DMS53 (cell line): ENCODE data around the gene TPH2.
A peak's percentile ranks its signal among the peaks of the same experiment; 100 is the strongest.

ENCODE experiments used
- DNase-seq: peaks from one replicate; lab custom pipeline; 2025; lab: John Stamatoyannopoulos, UW

TPH2 gene

DNA sequence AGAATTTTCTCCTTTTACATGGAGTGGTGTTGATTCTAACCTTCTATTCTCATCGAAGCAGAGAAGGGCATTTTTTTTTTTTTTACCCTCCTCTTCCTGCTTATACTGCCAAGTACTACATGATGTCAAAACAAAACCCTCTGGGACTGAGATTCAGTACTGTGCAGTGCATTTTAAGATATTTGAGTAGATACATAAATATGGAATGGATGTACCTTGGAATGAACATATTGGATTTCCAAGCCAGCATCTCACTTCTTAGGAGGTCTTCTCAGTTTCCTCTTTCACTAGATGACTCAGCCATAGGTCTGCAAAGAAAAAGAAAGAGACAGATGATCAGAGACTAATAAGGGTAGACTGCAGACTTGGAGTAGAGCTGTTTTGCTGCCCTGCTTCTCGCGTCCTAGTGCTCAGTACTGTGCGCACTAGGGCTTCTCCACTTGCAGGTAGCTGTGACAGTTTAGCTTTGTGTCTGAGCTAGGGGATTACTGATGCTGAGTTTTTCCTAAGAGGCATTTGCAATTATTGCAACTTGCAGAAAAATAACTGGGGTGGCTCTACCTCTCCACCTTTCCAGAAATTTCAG is 20.4 kb downstream of the TPH2 start:
- DNase-seq = peak; percentile 76

DNA sequence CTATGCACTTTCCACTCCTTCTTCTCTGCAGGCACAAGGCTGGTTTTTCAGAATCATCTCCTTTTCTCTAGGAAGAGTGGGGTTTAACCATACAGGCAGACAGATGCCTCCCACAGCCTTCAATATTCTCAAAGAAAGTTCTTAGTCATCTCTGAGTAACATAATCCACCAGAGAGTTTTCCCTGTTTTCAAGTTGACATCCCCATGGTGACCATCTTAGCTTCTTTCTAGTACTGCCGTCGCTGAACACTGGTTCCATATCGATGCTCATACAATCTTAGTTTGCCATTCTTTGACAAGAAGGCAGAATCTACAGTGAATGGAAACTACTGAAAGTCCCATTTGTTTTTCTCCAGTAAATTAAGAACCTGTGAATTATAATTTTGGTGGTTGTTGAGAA is 28.6 kb downstream of the TPH2 start:
- DNase-seq = peak; percentile 28

- DNase-seq = no peak
Measured at GRCh38 chr12:71969330-71969729, 30.7 kb downstream of the TPH2 start.

GRCh38 chr12:71970031-71970430 is 31.4 kb downstream of the TPH2 start:
- no peak for DNase-seq

DNA sequence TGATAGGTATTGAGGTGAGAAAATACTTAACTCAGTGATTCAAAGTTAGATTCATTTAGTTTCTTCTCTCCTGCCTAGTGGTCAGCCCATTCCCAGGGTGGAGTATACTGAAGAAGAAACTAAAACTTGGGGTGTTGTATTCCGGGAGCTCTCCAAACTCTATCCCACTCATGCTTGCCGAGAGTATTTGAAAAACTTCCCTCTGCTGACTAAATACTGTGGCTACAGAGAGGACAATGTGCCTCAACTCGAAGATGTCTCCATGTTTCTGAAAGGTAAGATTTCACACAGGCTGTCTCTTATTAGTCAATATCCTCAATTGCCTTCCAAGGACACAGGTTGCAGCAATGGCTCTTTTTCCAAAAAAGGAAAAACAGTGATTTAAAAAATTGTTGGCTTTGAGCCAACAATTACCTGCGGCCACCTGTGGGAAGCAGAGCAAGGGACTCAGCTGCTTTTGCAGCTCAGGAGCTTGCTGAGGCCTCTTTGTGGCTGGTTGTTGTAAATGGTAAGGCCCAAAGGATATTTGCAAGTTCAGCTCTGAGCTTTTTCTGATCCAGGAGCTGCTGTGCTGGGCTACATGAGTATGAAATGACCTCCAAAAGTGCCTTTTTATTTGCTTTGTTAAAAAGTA is 33.9 kb downstream of the TPH2 start:
- peak; percentile 78 for DNase-seq

DNA sequence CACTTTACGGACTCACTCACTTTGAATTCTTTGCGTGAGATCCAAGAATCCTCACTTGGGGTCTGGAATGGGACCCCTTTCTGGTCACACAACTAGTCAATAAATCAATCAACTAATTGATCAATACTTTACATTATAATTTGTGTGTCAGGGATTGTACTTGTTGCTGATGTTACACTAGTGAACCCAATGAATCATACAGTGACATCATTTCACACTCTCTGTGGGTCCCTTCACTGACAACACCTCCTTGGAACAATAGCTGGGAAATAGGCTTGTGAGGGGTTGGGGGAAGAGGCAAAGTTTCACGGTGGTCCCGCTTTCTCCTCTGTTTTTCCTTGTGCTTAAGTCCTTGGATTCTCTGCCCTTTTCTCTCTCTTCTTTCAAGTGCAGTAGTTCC is 35.0 kb downstream of the TPH2 start:
- peak; percentile 27 for DNase-seq

DNA sequence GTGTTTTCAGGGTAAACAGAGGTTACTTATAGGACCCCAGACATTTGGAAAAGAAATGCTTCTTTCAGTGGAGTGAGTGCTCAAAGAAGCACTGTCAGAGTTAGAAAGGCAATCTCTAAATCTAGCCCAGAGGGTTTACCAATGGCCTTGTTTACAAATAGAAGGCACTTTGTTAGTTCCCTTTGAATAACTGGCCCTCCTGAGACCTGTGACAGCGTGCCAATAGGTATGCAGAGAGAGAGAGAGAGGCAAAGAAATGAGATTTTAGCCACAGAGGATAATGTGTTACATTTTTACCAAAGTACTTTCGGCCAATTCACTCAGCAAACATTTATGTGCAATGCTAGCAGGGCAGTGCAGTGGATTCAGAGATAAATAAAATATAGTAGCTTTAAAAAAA is 41.9 kb downstream of the TPH2 start:
- no peak for DNase-seq

- DNase-seq = no peak
Measured at GRCh38 chr12:71981149-71981548, 42.5 kb downstream of the TPH2 start.

GRCh38 chr12:71994715-71995114 is 56.1 kb downstream of the TPH2 start:
- DNase-seq = no peak

DNA sequence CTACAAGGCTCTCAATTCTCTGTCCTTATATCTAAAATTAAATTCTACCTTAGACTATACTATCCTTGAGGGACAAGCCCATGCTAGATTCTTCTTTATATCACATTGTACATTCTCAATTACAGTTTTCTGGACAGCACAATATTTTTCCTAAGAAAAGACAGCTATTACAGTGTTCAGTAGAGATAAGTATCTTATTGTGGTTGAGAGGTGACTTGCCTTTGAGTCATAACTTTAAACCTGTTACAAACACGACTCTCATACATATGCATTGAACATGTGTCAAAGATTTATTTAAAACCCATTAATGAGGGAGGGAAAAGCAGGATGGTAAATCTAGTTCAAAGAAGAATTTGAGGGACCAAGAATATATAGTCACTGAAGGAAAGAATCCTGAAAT is 61.1 kb downstream of the TPH2 start:
- DNase-seq = no peak

DNA sequence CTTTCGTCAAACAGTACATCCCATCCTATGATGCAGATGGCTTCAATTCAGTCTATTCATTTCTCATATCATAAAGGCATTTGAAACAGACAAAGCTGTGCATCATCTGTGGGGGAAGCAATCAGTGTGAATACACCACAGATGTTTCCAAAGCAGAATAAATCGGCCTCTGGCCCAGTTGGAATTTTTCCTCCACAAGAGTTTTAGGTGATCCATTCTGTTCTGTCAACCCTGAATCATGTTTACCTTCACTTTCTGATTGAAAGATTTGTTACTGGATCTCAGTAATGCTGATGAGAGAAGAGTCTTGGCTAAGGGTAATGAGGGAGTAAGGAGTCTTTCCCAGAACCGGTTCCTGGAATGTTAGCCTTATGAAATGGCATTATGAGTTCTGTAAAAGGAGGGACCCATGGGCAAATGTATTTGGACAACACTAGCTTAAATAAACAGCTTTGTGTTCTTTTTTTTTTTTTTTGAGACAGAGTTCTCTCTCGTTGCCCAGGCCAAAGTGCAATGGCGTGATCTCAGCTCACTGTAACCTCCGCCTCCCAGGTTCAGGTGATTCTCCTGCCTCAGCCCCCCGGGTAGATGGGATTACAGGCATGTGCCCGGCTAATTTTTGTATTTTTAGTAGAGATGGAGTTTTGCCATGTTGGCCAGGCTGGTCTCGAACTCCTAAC is 62.5 kb downstream of the TPH2 start:
- DNase-seq = no peak

DNA sequence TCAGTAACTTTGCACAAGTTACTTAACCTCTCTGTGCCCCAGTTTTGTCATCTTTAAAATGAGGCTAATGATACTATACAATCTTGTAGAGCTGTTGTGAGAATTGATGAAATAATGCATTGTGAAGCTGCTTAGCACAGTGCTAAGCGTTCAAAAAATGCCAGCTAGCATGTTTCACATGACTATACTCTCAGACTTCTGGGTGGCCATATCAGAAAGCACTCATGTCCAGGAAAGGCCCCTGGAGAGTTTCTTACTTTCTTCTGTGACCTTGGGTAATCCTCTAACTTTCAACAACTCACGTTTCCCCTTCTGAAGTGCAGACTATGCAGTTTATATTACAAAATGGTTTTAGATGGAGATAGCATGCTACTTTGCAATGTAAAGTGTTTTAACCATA is 68.1 kb downstream of the TPH2 start:
- no peak for DNase-seq

DNA sequence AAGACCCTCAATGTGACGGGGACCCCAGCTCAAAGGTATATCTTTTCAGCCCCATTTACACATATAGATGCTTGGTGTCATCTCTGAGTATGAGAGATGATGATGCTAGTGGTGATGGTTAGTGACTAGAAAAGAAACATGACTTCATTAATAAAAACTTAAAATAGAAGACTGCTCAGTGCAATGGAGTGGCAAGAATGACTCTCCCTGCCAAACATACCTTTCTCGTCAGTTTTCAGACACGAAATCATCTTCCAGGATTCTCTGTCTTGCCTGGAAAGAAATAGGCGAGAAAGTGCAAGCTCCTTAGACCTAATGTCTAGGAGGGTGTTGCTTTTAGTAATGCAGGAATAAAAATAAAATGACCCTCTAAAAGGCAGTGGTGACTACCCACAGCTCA is 71.7 kb downstream of the TPH2 start:
- DNase-seq = no peak

- DNase-seq = no peak
Measured at GRCh38 chr12:72011374-72011773, 72.7 kb downstream of the TPH2 start.

GRCh38 chr12:72012874-72013273 is 74.2 kb downstream of the TPH2 start:
- no peak for DNase-seq

DNA sequence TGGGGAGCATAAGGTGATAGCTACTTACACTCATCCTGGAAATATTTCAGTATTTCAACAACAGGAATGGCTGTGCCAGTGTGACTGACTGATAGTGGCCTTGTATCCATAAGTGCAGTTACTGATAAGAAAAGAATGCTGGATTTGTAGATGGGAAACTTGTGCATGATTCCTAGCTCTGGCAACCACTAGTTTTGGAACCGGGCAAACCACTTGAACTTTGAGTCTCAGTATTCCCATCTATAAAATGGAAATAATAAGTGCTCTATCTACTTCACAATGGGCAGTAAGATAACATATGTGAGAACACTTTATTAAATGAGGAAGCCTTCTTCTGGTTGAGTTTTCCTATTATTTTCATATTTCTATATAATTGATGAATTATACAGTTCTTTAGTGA is 77.2 kb downstream of the TPH2 start:
- no peak for DNase-seq

DNA sequence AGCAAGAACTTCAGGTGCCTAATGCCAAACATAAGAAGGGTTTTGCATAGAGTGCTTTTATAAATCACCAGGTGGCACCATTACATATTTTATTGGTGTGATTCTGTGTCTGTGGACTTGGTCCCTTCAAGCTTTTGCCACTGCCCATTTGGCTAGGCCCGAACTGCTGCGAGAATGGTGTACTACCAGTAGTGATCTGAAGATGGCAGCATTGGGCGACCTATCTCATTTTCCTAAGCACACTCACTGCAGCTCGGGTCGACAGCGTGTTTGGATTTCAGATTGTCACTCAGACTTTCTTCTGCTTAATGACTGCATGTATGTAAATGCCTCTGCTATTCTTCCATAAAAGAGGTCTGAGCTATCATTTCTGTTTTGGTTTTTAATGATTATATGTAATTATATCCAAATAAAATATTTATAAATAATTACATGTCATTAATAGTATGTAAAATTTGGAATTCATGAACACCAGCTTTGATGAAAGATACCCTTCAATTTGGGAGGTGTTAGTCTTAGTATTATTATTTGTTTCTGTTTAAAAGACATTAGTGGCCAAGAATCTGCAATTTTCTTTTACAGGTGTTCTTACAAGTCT is 78.5 kb downstream of the TPH2 start:
- DNase-seq = peak; percentile 91

DNA sequence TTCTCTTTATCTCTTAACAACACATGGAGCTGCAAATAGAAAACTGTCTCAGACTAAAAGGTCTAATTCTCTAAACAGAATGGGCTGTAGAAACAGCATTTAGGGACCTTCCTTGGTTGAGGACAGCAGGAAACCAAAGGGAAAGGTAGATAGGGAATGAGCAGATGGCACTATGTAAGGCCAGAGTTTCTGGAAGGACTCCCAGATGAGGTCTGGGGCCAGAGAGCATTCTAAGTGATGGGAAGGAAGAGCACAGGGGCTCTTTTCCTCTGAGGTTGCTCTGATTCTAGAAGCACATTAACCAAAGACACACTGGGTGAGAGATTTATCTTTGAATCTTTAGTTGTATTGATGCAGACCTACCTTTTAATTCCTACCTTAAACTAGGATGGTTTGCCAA is 79.4 kb downstream of the TPH2 start:
- no peak for DNase-seq

DNA sequence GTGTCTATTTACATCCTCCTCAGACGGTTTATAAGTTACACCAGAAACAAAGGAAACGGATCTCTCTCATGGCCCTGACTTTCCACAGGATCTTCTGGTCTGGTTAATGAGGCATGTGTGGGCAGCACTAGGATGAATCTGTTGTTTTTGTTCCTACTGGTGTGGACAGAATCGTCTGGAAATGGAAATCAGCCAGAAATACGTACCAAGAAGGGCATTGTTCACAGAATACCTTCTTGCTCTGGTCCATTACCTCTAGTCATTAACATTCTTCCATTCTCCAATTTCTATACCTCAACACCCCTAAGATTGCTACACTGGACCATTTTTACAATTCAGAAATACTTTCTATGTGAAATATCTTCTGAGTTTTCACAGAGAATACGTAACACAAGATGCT is 86.0 kb downstream of the TPH2 start:
- DNase-seq = no peak

DNA sequence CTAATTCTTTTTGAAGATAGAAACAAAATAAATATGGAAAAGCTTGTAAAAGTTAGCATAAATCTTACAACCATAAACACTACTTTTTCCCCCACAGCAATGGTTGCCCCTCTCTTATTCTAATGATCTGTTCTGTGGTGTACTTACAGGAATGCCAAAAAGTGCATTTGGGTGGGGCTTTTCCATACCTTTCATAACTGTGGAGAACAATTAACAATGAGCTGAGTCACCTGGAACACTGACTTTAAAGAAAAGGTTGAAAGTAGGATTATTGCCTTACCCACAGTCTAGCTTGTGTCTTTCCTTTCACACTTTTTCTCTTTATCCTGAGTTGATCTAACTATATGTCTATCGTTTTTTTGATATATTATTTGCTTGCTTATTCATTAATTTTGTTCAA is 86.9 kb downstream of the TPH2 start:
- DNase-seq = no peak

DNA sequence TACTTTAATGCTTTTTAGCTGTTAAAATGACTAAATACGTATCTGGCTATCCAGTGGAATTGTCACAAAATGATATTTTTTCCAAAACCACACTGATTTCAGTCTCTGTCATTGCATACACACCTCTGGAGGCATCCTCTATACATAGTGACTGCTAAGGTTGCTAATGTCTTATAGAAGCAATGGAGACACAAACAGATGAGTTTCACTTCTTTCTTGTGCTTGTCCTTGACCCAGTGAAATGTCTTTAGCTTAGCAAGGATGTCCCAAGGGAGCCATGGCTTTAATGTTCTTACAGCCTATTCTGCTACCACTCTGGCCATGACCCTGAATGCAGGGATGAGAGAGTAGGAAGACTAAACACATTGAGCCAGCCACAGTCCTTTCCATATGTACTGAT is 90.3 kb downstream of the TPH2 start:
- DNase-seq = no peak

- DNase-seq = no peak
Measured at GRCh38 chr12:72030277-72030676, 91.6 kb downstream of the TPH2 start.

DNA sequence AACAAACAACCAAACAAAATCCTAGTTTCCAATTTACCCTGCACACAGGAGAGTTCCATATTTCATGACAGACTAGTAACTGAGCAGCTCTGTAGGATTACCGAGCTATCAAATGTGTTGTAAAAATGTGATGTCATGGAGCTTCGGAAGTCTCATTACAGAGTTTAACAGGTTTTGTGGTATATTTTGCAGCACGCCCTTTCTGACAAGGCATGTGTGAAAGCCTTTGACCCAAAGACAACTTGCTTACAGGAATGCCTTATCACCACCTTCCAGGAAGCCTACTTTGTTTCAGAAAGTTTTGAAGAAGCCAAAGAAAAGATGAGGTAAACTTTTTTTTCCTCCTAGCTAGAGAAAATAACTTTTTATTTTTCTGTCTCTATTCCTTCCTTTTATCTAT is 92.4 kb downstream of the TPH2 start:
- DNase-seq = no peak
